ENCODE measurements around the gene PTPRJ. TPM values are rescaled to one million over a fixed set of nuclear protein-coding genes. Genes with fewer than 3 reads are reported as not detected.
A peak's percentile ranks its signal among the peaks of the same experiment; 100 is the strongest.

PTPRJ gene
- total and polyA plus RNA-seq, 2 donors = 3.1 to 18.2 TPM

GRCh38 chr11:48093323-48093722, 113.0 kb downstream of the PTPRJ start:
- Histone ChIP-seq H3K36me3 (ENCODE audit: insufficient read depth) (no peaks in the 10 kb centered on the region), H3K4me1 (ENCODE audit: insufficient read depth) (no peaks in the 10 kb centered on the region), H3K4me3 (ENCODE audit: low read depth, low read length) (no peak overlapping the region), H3K27ac (ENCODE audit: low read depth) (no peak overlapping the region)
- WGBS = 61% methylated on average over 4 of the region's 4 CpGs
- no peak for DNase-seq (ENCODE audit: extremely low spot score)

- Histone ChIP-seq H3K36me3 (ENCODE audit: insufficient read depth) (no peaks in the 10 kb centered on the region), H3K27ac (ENCODE audit: low read depth) (no peak overlapping the region), H3K4me1 (ENCODE audit: insufficient read depth) (no peaks in the 10 kb centered on the region), H3K4me3 (ENCODE audit: low read depth, low read length) (no peak overlapping the region)
- WGBS = 65% methylated on average over 6 of the region's 6 CpGs
- no peak for DNase-seq (ENCODE audit: extremely low spot score)
Measured at GRCh38 chr11:48093795-48094642, 113.7 kb downstream of the PTPRJ start.

- Histone ChIP-seq H3K27ac (ENCODE audit: low read depth) (no peak overlapping the region), H3K36me3 (ENCODE audit: insufficient read depth) (no peaks in the 10 kb centered on the region), H3K4me1 (ENCODE audit: insufficient read depth) (no peaks in the 10 kb centered on the region), H3K4me3 (ENCODE audit: low read depth, low read length) (no peak overlapping the region)
- WGBS = 89% methylated on average over 9 of the region's 9 CpGs
- DNase-seq (ENCODE audit: extremely low spot score) = no peak
Measured at GRCh38 chr11:48094643-48095339, 114.4 kb downstream of the PTPRJ start.

GRCh38 chr11:48095779-48096470, 115.6 kb downstream of the PTPRJ start:
- H3K27ac ChIP-seq (ENCODE audit: low read depth) = no peak overlapping the region
- no peaks in the 10 kb centered on the region for H3K4me1 ChIP-seq (ENCODE audit: insufficient read depth)
- WGBS = 54% methylated on average over 12 of the region's 12 CpGs
- H3K36me3 ChIP-seq (ENCODE audit: insufficient read depth) = no peaks in the 10 kb centered on the region
- no peak overlapping the region for H3K4me3 ChIP-seq (ENCODE audit: low read depth, low read length)
- DNase-seq (ENCODE audit: extremely low spot score) = no peak

GRCh38 chr11:48096588-48097525, 116.5 kb downstream of the PTPRJ start:
- no peak for DNase-seq (ENCODE audit: extremely low spot score)
- no peaks in the 10 kb centered on the region for H3K36me3 ChIP-seq (ENCODE audit: insufficient read depth)
- H3K4me1 ChIP-seq (ENCODE audit: insufficient read depth) = no peaks in the 10 kb centered on the region
- 92% methylated on average over 6 of the region's 6 CpGs for WGBS
- H3K4me3 ChIP-seq (ENCODE audit: low read depth, low read length) = no peak overlapping the region
- H3K27ac ChIP-seq (ENCODE audit: low read depth) = no peak overlapping the region

GRCh38 chr11:48098024-48098423, 117.7 kb downstream of the PTPRJ start:
- Histone ChIP-seq H3K27ac (ENCODE audit: low read depth) (no peak overlapping the region), H3K4me3 (ENCODE audit: low read depth, low read length) (no peak overlapping the region), H3K4me1 (ENCODE audit: insufficient read depth) (no peaks in the 10 kb centered on the region), H3K36me3 (ENCODE audit: insufficient read depth) (no peaks in the 10 kb centered on the region)
- WGBS = 84% methylated on average over 6 of the region's 6 CpGs
- DNase-seq (ENCODE audit: extremely low spot score) = no peak

- H3K36me3 ChIP-seq (ENCODE audit: insufficient read depth) = no peaks in the 10 kb centered on the region
- H3K27ac ChIP-seq (ENCODE audit: low read depth) = no peak overlapping the region
- H3K4me3 ChIP-seq (ENCODE audit: low read depth, low read length) = no peak overlapping the region
- no peak for DNase-seq (ENCODE audit: extremely low spot score)
- H3K4me1 ChIP-seq (ENCODE audit: insufficient read depth) = no peaks in the 10 kb centered on the region
- WGBS = 91% methylated on average over 6 of the region's 6 CpGs
Measured at GRCh38 chr11:48099916-48100446, 119.6 kb downstream of the PTPRJ start.

- H3K36me3 ChIP-seq (ENCODE audit: insufficient read depth) = no peaks in the 10 kb centered on the region
- WGBS = 83% methylated on average over 11 of the region's 11 CpGs
- no peak for DNase-seq (ENCODE audit: extremely low spot score)
- H3K4me3 ChIP-seq (ENCODE audit: low read depth, low read length) = no peak overlapping the region
- no peaks in the 10 kb centered on the region for H3K4me1 ChIP-seq (ENCODE audit: insufficient read depth)
- no peak overlapping the region for H3K27ac ChIP-seq (ENCODE audit: low read depth)
Measured at GRCh38 chr11:48101044-48101733, 120.8 kb downstream of the PTPRJ start.

GRCh38 chr11:48101958-48102357, 121.6 kb downstream of the PTPRJ start:
- DNase-seq (ENCODE audit: extremely low spot score) = no peak
- Histone ChIP-seq H3K27ac (ENCODE audit: low read depth) (no peak overlapping the region), H3K4me1 (ENCODE audit: insufficient read depth) (no peaks in the 10 kb centered on the region), H3K4me3 (ENCODE audit: low read depth, low read length) (no peak overlapping the region), H3K36me3 (ENCODE audit: insufficient read depth) (no peaks in the 10 kb centered on the region)
- WGBS = 65% methylated on average over 6 of the region's 6 CpGs

GRCh38 chr11:48103621-48104567, 123.5 kb downstream of the PTPRJ start:
- WGBS = 66% methylated on average over 12 of the region's 12 CpGs
- Histone ChIP-seq H3K36me3 (ENCODE audit: insufficient read depth) (no peaks in the 10 kb centered on the region), H3K4me1 (ENCODE audit: insufficient read depth) (no peaks in the 10 kb centered on the region), H3K4me3 (ENCODE audit: low read depth, low read length) (no peak overlapping the region), H3K27ac (ENCODE audit: low read depth) (no peak overlapping the region)
- DNase-seq (ENCODE audit: extremely low spot score) = peak; percentile 47

- no peaks in the 10 kb centered on the region for H3K36me3 ChIP-seq (ENCODE audit: insufficient read depth)
- H3K4me3 ChIP-seq (ENCODE audit: low read depth, low read length) = no peak overlapping the region
- WGBS = 69% methylated on average over 3 of the region's 3 CpGs
- H3K4me1 ChIP-seq (ENCODE audit: insufficient read depth) = no peaks in the 10 kb centered on the region
- no peak overlapping the region for H3K27ac ChIP-seq (ENCODE audit: low read depth)
- no peak for DNase-seq (ENCODE audit: extremely low spot score)
Measured at GRCh38 chr11:48104568-48104924, 124.2 kb downstream of the PTPRJ start.

Measured in urinary bladder (tissue), 4 donors.